Thoracic aorta (tissue), 2 donors: Measurements from ENCODE around the gene SIPA1L3. TPM values are rescaled to one million over a fixed set of nuclear protein-coding genes. Genes with fewer than 3 reads are reported as not detected.
A peak's percentile ranks its signal among the peaks of the same experiment; 100 is the strongest.
"Not testable (repeated sequence)": the region's sequence is repeated elsewhere in the genome, so short reads cannot be mapped to it uniquely, and the experiment has no call there.

Source experiments
- ATAC-seq: fragments of 150-250 bp; one replicate; pipeline ENCODE4 v1.8.0; 2017; ENCODE audit warnings: low read depth; ENCODE audit not compliant: insufficient number of reproducible peaks, low FRiP score
- DNase-seq: peaks from one replicate; pipeline ENCODE4 v3.0.0-alpha.2; 2020; ENCODE audit warnings: low spot score
- H3K27ac ChIP-seq, 2 donors: fragments of 200-600 bp; sonication (generic); 1 replicate in 1 of 2; 2 replicates in 1 of 2; pipeline ENCODE4 v1.5.1; 2016; ENCODE audit warnings: mild to moderate bottlenecking in 2 of 2, moderate library complexity in 2 of 2
- H3K27me3 ChIP-seq: fragments of 200-600 bp; sonication (generic); replicated peaks from 2 replicates; pipeline ENCODE4 v1.6.0; 2016; ENCODE audit warnings: mild to moderate bottlenecking; ENCODE audit not compliant: insufficient read depth
- H3K36me3 ChIP-seq: fragments of 200-600 bp; sonication (generic); one replicate; pipeline ENCODE4 v1.5.1; 2016
- H3K4me1 ChIP-seq, 2 donors: fragments of 200-600 bp; sonication (generic); 1 replicate in 1 of 2; 2 replicates in 1 of 2; pipeline versions ENCODE4 v1.5.1 to v1.6.0; 2016; ENCODE audit warnings: low read depth in 2 of 2, mild to moderate bottlenecking in 1 of 2; ENCODE audit not compliant: control insufficient read depth in 1 of 2
- H3K4me3 ChIP-seq: fragments of 200-600 bp; sonication (generic); 2 replicates; pipeline ENCODE4 v1.5.1; 2016; ENCODE audit warnings: mild to moderate bottlenecking
- H3K9me3 ChIP-seq: fragments of 200-600 bp; sonication (generic); 2 replicates; pipeline ENCODE4 v1.5.1; 2016
- total RNA-seq, 2 donors: library from RNA; depleted of rRNA; stranded (reverse); fragments of >200 nt; gene quantifications; one replicate each; pipeline versions ENCODE4 v1.1.0 to v1.2.3, GENCODE V29; 2016
- TF ChIP-seq, protein P1 (sequence below): fragments of 200-600 bp; sonication (generic); IDR thresholded peaks from one replicate; pipeline ENCODE4 v1.5.1; 2019; ENCODE audit warnings: antibody characterized with exemption

SIPA1L3 gene
- total RNA-seq, 2 donors from 2014 or later = 14.5 to 39.4 TPM

DNA sequence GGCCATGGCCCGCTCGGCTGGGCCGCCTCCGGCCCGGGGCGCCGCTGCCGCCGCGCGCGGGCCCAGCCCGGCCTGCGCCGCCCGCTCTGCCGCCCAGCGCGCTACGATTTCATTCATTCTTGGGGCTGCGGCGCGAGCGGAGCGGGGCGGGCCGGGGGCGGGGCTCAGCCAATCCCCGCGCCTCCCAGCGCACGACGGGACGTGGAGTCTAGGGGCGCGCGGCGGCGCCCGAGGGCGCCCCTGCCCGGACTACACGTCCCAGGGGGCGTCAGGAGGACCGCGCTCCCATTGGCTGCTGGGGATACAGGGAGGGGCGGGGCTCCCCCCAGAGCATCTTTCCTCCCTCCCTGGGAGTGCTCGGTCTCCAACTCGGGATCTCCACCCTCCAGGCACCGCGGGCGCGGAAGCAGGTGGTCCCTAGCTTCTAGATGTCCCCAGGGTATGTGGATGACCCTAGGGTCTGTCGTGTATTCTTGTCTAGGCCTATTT lies 322.6 kb downstream of the SIPA1L3 start:
- Histone ChIP-seq H3K36me3 (no peaks in the 10 kb centered on the region), H3K4me1 (peaks cover 10% of the 10 kb centered on the region in 2 donors), H3K27me3 (peaks cover 2% of the 10 kb centered on the region), H3K27ac (no peak overlapping the region), H3K9me3 (no peaks in the 10 kb centered on the region), H3K4me3 (no peak overlapping the region)
- TF ChIP-seq, protein P1, sequence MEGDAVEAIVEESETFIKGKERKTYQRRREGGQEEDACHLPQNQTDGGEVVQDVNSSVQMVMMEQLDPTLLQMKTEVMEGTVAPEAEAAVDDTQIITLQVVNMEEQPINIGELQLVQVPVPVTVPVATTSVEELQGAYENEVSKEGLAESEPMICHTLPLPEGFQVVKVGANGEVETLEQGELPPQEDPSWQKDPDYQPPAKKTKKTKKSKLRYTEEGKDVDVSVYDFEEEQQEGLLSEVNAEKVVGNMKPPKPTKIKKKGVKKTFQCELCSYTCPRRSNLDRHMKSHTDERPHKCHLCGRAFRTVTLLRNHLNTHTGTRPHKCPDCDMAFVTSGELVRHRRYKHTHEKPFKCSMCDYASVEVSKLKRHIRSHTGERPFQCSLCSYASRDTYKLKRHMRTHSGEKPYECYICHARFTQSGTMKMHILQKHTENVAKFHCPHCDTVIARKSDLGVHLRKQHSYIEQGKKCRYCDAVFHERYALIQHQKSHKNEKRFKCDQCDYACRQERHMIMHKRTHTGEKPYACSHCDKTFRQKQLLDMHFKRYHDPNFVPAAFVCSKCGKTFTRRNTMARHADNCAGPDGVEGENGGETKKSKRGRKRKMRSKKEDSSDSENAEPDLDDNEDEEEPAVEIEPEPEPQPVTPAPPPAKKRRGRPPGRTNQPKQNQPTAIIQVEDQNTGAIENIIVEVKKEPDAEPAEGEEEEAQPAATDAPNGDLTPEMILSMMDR = no peak
- DNase-seq (no peak), ATAC-seq (no peak)

DNA sequence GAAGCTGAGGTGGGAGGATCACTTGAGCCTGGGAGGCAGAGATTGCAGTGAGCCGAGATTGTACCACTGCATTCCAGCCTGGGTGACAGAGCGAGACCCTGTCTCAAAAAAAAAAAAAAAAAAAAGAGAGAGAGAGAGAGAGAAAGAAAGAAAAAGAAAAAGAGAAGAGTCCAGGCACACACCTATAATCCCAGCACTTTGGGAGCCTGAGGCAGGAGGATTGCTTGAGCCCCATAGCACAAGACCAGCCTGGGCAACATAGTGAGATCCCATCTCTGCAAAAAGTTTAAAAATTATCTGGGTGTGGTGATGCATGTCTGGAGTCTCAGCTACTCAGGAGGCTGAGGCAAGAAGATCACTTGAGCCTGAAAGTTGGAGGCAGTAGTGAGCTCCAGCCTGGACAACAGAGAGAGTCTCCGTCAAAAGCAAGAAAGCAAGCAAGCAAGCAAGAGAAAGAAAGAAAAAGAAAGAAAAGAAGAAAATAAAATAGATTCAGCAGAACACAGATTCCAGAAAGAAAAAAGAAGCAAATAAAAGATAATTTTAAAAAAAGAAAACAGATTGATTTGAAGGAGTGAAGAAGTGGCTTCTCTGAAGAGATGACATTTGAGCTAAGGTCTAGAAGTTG lies 323.6 kb downstream of the SIPA1L3 start:
- not testable (repeated sequence) for H3K27ac ChIP-seq, ATAC-seq, H3K36me3 ChIP-seq, H3K9me3 ChIP-seq, H3K27me3 ChIP-seq, H3K4me1 ChIP-seq, H3K4me3 ChIP-seq, DNase-seq

DNA sequence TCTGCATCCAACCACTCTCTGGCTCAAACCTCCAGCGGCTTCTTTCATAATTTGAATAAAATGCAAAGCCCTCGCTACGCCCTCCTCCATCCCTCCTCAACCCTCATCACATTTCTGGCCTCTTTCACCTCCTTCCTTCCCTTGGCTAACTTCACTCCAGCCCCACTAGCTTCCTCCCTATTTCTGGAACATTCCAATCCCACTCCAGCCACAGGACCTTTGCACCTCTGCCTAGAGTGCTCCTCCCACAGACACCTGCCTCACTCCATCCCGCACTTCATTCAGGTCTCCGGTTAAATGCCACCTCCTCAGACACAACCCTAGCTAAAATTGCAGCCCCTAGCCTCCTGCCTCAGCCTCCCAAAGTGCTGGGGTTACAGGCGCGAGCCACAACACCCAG lies 324.9 kb downstream of the SIPA1L3 start:
- no peak for DNase-seq
- no peak for ATAC-seq
- Histone ChIP-seq H3K27me3 (no peaks in the 10 kb centered on the region), H3K4me3 (no peak overlapping the region), H3K36me3 (no peaks in the 10 kb centered on the region), H3K4me1 (peaks cover 10% of the 10 kb centered on the region in 2 donors), H3K27ac (no peak overlapping the region), H3K9me3 (no peaks in the 10 kb centered on the region)
- TF ChIP-seq, protein P1 = no peak

DNA sequence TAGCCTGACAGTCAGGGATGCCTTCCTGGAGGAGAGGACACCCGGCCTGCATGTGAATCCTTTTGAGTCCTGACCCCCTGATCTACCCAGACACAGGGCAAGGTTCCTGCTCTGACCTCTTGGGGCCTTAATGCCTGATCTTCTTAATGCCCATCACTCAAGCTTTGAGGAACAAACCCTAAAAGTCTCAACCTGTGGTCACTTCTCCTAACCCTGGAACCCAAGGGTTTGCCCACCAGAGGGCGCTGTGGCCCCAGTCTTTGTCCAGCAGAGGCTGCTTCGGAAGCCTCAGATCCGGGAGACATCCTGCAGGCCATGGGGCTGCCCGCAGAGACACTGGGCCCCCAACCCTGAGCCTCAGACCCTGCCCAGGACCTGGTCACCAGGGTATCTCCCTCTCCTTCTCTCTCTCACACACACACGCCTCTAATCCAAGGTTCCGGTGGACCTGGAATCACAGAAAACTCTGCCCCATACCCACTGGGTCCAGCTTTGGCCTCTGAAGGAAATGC lies 326.8 kb downstream of the SIPA1L3 start:
- DNase-seq = no peak
- Histone ChIP-seq H3K9me3 (no peaks in the 10 kb centered on the region), H3K4me3 (no peak overlapping the region), H3K27me3 (no peaks in the 10 kb centered on the region), H3K27ac (no peak overlapping the region), H3K36me3 (no peaks in the 10 kb centered on the region), H3K4me1 (peaks cover 5 to 6% of the 10 kb centered on the region in 2 donors)
- no peak for ATAC-seq
- TF ChIP-seq, protein P1 = peak; percentile 85

DNA sequence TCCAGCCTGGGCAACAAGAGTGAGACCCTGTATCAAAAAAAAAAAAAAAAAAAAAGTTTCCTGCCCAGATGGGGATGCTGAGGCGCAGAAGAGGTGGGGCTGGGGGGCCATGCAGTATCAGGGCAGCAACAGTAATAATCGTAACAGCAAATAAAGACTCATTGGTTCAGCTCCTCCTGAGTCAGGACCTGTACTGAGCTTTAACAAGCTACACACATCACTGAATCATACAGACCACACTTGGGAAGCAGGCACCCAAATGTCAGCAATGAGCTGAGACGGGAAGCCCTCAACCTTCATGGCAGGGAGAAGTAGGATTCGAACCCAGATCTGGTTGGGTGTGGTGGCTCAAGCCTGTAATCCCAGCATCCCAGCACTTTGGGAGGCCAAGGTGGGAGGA lies 327.6 kb downstream of the SIPA1L3 start:
- ATAC-seq = no peak
- TF ChIP-seq, protein P1 = no peak
- no peaks in the 10 kb centered on the region for H3K27me3 ChIP-seq

More for the DNA sequence above, 327.6 kb downstream of the SIPA1L3 start:
- Histone ChIP-seq H3K4me3 (no peak overlapping the region), H3K9me3 (no peaks in the 10 kb centered on the region), H3K36me3 (no peaks in the 10 kb centered on the region), H3K27ac (no peak overlapping the region), H3K4me1 (peaks cover 0 to 3% of the 10 kb centered on the region in 2 donors)
- DNase-seq = no peak
